T-cell (primary cell): ENCODE measurements around the gene TNNT2. TPM values are rescaled to one million over a fixed set of nuclear protein-coding genes. Genes with fewer than 3 reads are reported as not detected.

Experiments used
- ATAC-seq, 4 experiments: fragments of 200-7000 bp in 3 of 4; fragments of 150-1000 bp in 1 of 4; cut with Tn5 transposase; replicated peaks in 1 of 4; 1 replicate in 3 of 4; 2 replicates in 1 of 4; pipeline ENCODE4 v1.10.0; 2021; ENCODE audit warnings: moderate library complexity in 3 of 4, mild to moderate bottlenecking in 2 of 4, moderate number of reproducible peaks in 1 of 4
- CTCF ChIA-PET, 2 donors: fragments of 300-600 bp; sonication (Branson Sonifier 250); formaldehyde crosslinking; loops; one replicate each; lab custom pipeline; 2022; ENCODE audit warnings: antibody characterized with exemption in 2 of 2; lab: Charles Lee
- POLR2A ChIA-PET, 2 donors: fragments of 300-600 bp; sonication (Branson Sonifier 250); formaldehyde crosslinking; loops; one replicate each; lab custom pipeline; 2022; ENCODE audit warnings: antibody characterized with exemption in 2 of 2; lab: Charles Lee
- DNase-seq, 35 experiments: peaks; one replicate each; pipeline versions ENCODE4 v3.0.0 to v3.0.0-alpha.2; 2013 to 2023
- H3K27ac ChIP-seq: one replicate; pipeline ENCODE4 v1.5.1; 2013; ENCODE audit warnings: low read length
- H3K27me3 ChIP-seq, 2 experiments: replicated peaks in 1 of 2; 1 replicate in 1 of 2; 2 replicates in 1 of 2; pipeline versions ENCODE4 v1.6.1 to v1.7.0; 2013; ENCODE audit warnings: low read length in 1 of 2, mixed read lengths in 1 of 2; ENCODE audit not compliant: control insufficient read depth in 2 of 2, insufficient read depth in 2 of 2; ENCODE audit errors: extremely low read depth in 1 of 2
- H3K36me3 ChIP-seq, 2 donors: 1 replicate in 1 of 2; 2 replicates in 1 of 2; pipeline versions ENCODE4 v1.6.1 to v1.7.0; 2013; ENCODE audit warnings: low read length in 1 of 2; ENCODE audit not compliant: control insufficient read depth in 2 of 2, insufficient read depth in 1 of 2; ENCODE audit errors: extremely low read depth in 1 of 2
- H3K4me1 ChIP-seq, 2 experiments: 1 replicate in 1 of 2; 2 replicates in 1 of 2; pipeline versions ENCODE4 v1.6.1 to v1.7.0; 2013; ENCODE audit warnings: low read length in 2 of 2, mixed read lengths in 1 of 2; ENCODE audit not compliant: insufficient read depth in 2 of 2, control insufficient read depth in 1 of 2; ENCODE audit errors: extremely low read depth in 1 of 2
- H3K4me3 ChIP-seq, 2 donors: 1 replicate in 1 of 2; 2 replicates in 1 of 2; pipeline versions ENCODE4 v1.5.1 to v1.7.0; 2013; ENCODE audit warnings: mild to moderate bottlenecking in 2 of 2, low read length in 1 of 2, moderate library complexity in 1 of 2; ENCODE audit not compliant: control insufficient read depth in 1 of 2; ENCODE audit errors: extremely low read depth in 1 of 2
- H3K9me3 ChIP-seq: 2 replicates; pipeline ENCODE4 v1.7.0; 2013
- H3K27ac Mint-ChIP-seq, 2 donors: one replicate each; pipeline ENCODE4 v1.8.0; 2020 to 2021; ENCODE audit warnings: mild to moderate bottlenecking in 2 of 2, mixed read lengths in 2 of 2
- H3K27me3 Mint-ChIP-seq, 2 donors: one replicate each; pipeline ENCODE4 v1.8.0; 2021 to 2022; ENCODE audit warnings: mixed read lengths in 2 of 2
- H3K36me3 Mint-ChIP-seq: one replicate; pipeline ENCODE4 v1.8.0; 2021; ENCODE audit warnings: mixed read lengths
- H3K4me1 Mint-ChIP-seq, 3 donors: one replicate each; pipeline ENCODE4 v1.8.0; 2020 to 2022; ENCODE audit warnings: mixed read lengths in 3 of 3, mild to moderate bottlenecking in 1 of 3
- H3K4me3 Mint-ChIP-seq, 3 donors: one replicate each; pipeline ENCODE4 v1.8.0; 2020 to 2022; ENCODE audit warnings: mild to moderate bottlenecking in 3 of 3, mixed read lengths in 3 of 3, moderate library complexity in 3 of 3
- H3K9me3 Mint-ChIP-seq, 3 donors: one replicate each; pipeline ENCODE4 v1.8.0; 2020 to 2022; ENCODE audit warnings: mixed read lengths in 3 of 3
- WGBS: methylation state at CpG from one replicate; pipeline ENCODE4 v1.1.5; 2013; ENCODE audit warnings: missing lambda C conversion rate; ENCODE audit not compliant: insufficient coverage; 5-methylcytosine and 5-hydroxymethylcytosine counted together
- total RNA-seq, 35 experiments: library from RNA in 6 of 35; stranded (reverse) in 6 of 35; fragments of 120-200 nt in 1 of 35; gene quantifications; one replicate each; pipeline versions ENCODE4 v1.2.1 to v1.2.4 and lab custom pipeline; 2013 to 2026

Gene TNNT2
- total RNA-seq, 5 donors from 2014 or later (not counting 1 experiment from before 2014, with no cell fraction given) = not detected

GRCh38 chr1:201399352-201400126 lies 22.1 kb upstream of the TNNT2 start:
- H3K9me3 ChIP-seq = no peaks in the 10 kb centered on the region
- ATAC-seq (no peak), DNase-seq (no peak)
- H3K9me3 Mint-ChIP-seq = no peaks in the 10 kb centered on the region
- H3K27me3 Mint-ChIP-seq = peaks cover 29 to 45% of the 10 kb centered on the region in 2 donors
- H3K27ac ChIP-seq = no peak overlapping the region
- 8% methylated on average over 62 of the region's 62 CpGs for WGBS
- ChIA-PET CTCF (interaction anchor here in 1 of 2 donors (1.1 kb wide), 1 partner anchor 11 kb away, joined by 4 read pairs; no protein-coding TSS in a partner anchor), POLR2A (no interaction called here)
- no peaks in the 10 kb centered on the region for H3K36me3 ChIP-seq
- H3K36me3 Mint-ChIP-seq = no peaks in the 10 kb centered on the region
- H3K4me1 ChIP-seq = peaks cover 0 to 4% of the 10 kb centered on the region in 2 experiments
- no peak overlapping the region for H3K27ac Mint-ChIP-seq
- H3K4me1 Mint-ChIP-seq = peaks cover 0 to 8% (median 4%) of the 10 kb centered on the region in 3 donors
- peaks cover 10 to 52% of the 10 kb centered on the region in 2 experiments for H3K27me3 ChIP-seq
- H3K4me3 ChIP-seq = no peak overlapping the region
- H3K4me3 Mint-ChIP-seq = no peak overlapping the region

GRCh38 chr1:201399018-201399351 lies 21.5 kb upstream of the TNNT2 start, which contains the start of gene LAD1:
LAD1 (minus strand) TSS chr1:201399324; CDS start chr1:201399306, 18 bp downstream.
- CTCF ChIA-PET = no interaction called here
- ATAC-seq = no peak
- H3K9me3 ChIP-seq = no peaks in the 10 kb centered on the region
- peaks cover 0 to 4% of the 10 kb centered on the region in 2 experiments for H3K4me1 ChIP-seq
- Mint-ChIP-seq H3K4me1 (peaks cover 0 to 8% (median 4%) of the 10 kb centered on the region in 3 donors), H3K4me3 (peak within 1 kb of the TSS in 1 of 3 donors; percentile 7), H3K36me3 (no peaks in the 10 kb centered on the region), H3K27ac (peak within 1 kb of the TSS in 1 of 2 donors; percentile 34), H3K9me3 (no peaks in the 10 kb centered on the region), H3K27me3 (peaks cover 29 to 46% of the 10 kb centered on the region in 2 donors)
- WGBS = 16% methylated on average over 25 of the region's 25 CpGs
- POLR2A ChIA-PET = no interaction called here
- no peak for DNase-seq
- no peak within 1 kb of the TSS for H3K27ac ChIP-seq
- peaks cover 10 to 55% of the 10 kb centered on the region in 2 experiments for H3K27me3 ChIP-seq
- H3K36me3 ChIP-seq = no peaks in the 10 kb centered on the region
- no peak within 1 kb of the TSS for H3K4me3 ChIP-seq

- Mint-ChIP-seq H3K4me1 (peaks cover 0 to 8% (median 4%) of the 10 kb centered on the region in 3 donors), H3K4me3 (peak overlapping the region in 1 of 3 donors; percentile 7), H3K27ac (no peak overlapping the region), H3K9me3 (no peaks in the 10 kb centered on the region), H3K27me3 (peaks cover 34 to 49% of the 10 kb centered on the region in 2 donors), H3K36me3 (no peaks in the 10 kb centered on the region)
- ATAC-seq = no peak
- no peak for DNase-seq
- H3K9me3 ChIP-seq = no peaks in the 10 kb centered on the region
- WGBS = no CpG with 5 or more reads among the region's 2 CpGs
- ChIA-PET CTCF (no interaction called here), POLR2A (no interaction called here)
- peaks cover 7 to 53% of the 10 kb centered on the region in 2 experiments for H3K27me3 ChIP-seq
- H3K4me1 ChIP-seq = peaks cover 0 to 4% of the 10 kb centered on the region in 2 experiments
- no peak overlapping the region for H3K27ac ChIP-seq
- H3K36me3 ChIP-seq = no peaks in the 10 kb centered on the region
- H3K4me3 ChIP-seq = no peak overlapping the region
These were observed 20.2 kb upstream of the TNNT2 start for GRCh38 chr1:201397675-201398074.

GRCh38 chr1:201396861-201397464 lies 19.5 kb upstream of the TNNT2 start:
- H3K9me3 ChIP-seq = no peaks in the 10 kb centered on the region
- no peak overlapping the region for H3K4me3 ChIP-seq
- H3K27me3 ChIP-seq = peaks cover 5 to 53% of the 10 kb centered on the region in 2 experiments
- Mint-ChIP-seq H3K4me3 (no peak overlapping the region), H3K27ac (no peak overlapping the region), H3K9me3 (no peaks in the 10 kb centered on the region), H3K4me1 (peaks cover 0 to 8% (median 4%) of the 10 kb centered on the region in 3 donors), H3K36me3 (no peaks in the 10 kb centered on the region), H3K27me3 (peaks cover 41 to 51% of the 10 kb centered on the region in 2 donors)
- WGBS = 71% methylated on average over 9 of the region's 10 CpGs
- ChIA-PET CTCF (interaction anchor here in 1 of 2 donors (1.2 kb wide), 1 partner anchor 9 kb away, joined by 3 read pairs; no protein-coding TSS in a partner anchor), POLR2A (no interaction called here)
- no peak overlapping the region for H3K27ac ChIP-seq
- H3K36me3 ChIP-seq = no peaks in the 10 kb centered on the region
- ATAC-seq = no peak
- no peak for DNase-seq
- peaks cover 0 to 4% of the 10 kb centered on the region in 2 experiments for H3K4me1 ChIP-seq

- peaks cover 41 to 53% of the 10 kb centered on the region in 2 donors for H3K27me3 Mint-ChIP-seq
These were observed 18.5 kb upstream of the TNNT2 start for GRCh38 chr1:201395936-201396335.

GRCh38 chr1:201394591-201394990 lies 17.1 kb upstream of the TNNT2 start:
- ChIA-PET CTCF (interaction anchor here in 1 of 2 donors (0.8 kb wide), 1 partner anchor 15 kb away, joined by 3 read pairs; no protein-coding TSS in a partner anchor), POLR2A (no interaction called here)
- Histone ChIP-seq H3K27ac (no peak overlapping the region), H3K9me3 (no peaks in the 10 kb centered on the region), H3K4me1 (peaks cover 0 to 4% of the 10 kb centered on the region in 2 experiments), H3K36me3 (no peaks in the 10 kb centered on the region), H3K4me3 (no peak overlapping the region), H3K27me3 (peaks cover 0 to 45% of the 10 kb centered on the region in 2 experiments)
- Mint-ChIP-seq H3K27me3 (peaks cover 37 to 39% of the 10 kb centered on the region in 2 donors), H3K36me3 (no peaks in the 10 kb centered on the region), H3K4me3 (no peak overlapping the region), H3K27ac (no peak overlapping the region), H3K4me1 (peaks cover 0 to 6% (median 4%) of the 10 kb centered on the region in 3 donors), H3K9me3 (no peaks in the 10 kb centered on the region)
- WGBS = 77% methylated on average over 3 of the region's 3 CpGs
- no peak for ATAC-seq
- DNase-seq = no peak

More at GRCh38 chr1:201395936-201396335, 18.5 kb upstream of the TNNT2 start:
- Mint-ChIP-seq H3K36me3 (no peaks in the 10 kb centered on the region), H3K4me1 (peaks cover 0 to 8% (median 4%) of the 10 kb centered on the region in 3 donors), H3K27ac (no peak overlapping the region), H3K4me3 (no peak overlapping the region), H3K9me3 (no peaks in the 10 kb centered on the region)
- no peak for ATAC-seq
- H3K36me3 ChIP-seq = no peaks in the 10 kb centered on the region
- ChIA-PET CTCF (interaction anchor here in 1 of 2 donors (1.2 kb wide), 1 partner anchor 10 kb away, joined by 3 read pairs; no protein-coding TSS in a partner anchor), POLR2A (interaction anchor here in 1 of 2 donors (0.6 kb wide), 1 partner anchor 344 kb away, joined by 3 read pairs; no protein-coding TSS in a partner anchor)
- no peak for DNase-seq
- H3K27me3 ChIP-seq = peaks cover 0 to 53% of the 10 kb centered on the region in 2 experiments
- 68% methylated on average over 3 of the region's 4 CpGs for WGBS
- peaks cover 0 to 4% of the 10 kb centered on the region in 2 experiments for H3K4me1 ChIP-seq
- H3K4me3 ChIP-seq = no peak overlapping the region
- no peaks in the 10 kb centered on the region for H3K9me3 ChIP-seq
- H3K27ac ChIP-seq = no peak overlapping the region
